IMR-90 (cell line): ENCODE data around the gene GPR132.

Experiments
- CEBPB ChIP-seq: IDR thresholded peaks from 2 replicates; pipeline ENCODE4 v1.6.1; 2012; ENCODE audit warnings: low read depth, low read length, improper control_type of control experiment
- CTCF ChIP-seq: conservative IDR thresholded peaks from 2 replicates; pipeline ENCODE4 v1.5.1; 2012; ENCODE audit warnings: mild to moderate bottlenecking, low read depth, low read length, improper control_type of control experiment
- ELK1 ChIP-seq: fragments of 150-350 bp; IDR thresholded peaks from 2 replicates; pipeline ENCODE4 v1.6.1; 2016; ENCODE audit warnings: low read depth, mild to moderate bottlenecking, low read length, moderate library complexity, borderline replicate concordance
- MXI1 ChIP-seq: IDR thresholded peaks from 2 replicates; pipeline ENCODE4 v1.6.1; 2012; ENCODE audit warnings: low read depth, mild to moderate bottlenecking, low read length, moderate library complexity, borderline replicate concordance
- POLR2A ChIP-seq: IDR thresholded peaks from 2 replicates; pipeline ENCODE4 v1.6.1; 2012; ENCODE audit warnings: mild to moderate bottlenecking, low read depth, low read length
- RAD21 ChIP-seq: IDR thresholded peaks from 2 replicates; pipeline ENCODE4 v1.6.1; 2012; ENCODE audit warnings: low read length, improper control_type of control experiment
- SMC3 ChIP-seq: fragments of 150-350 bp; IDR thresholded peaks from 2 replicates; pipeline ENCODE4 v1.6.1; 2016; ENCODE audit warnings: low read depth, mild to moderate bottlenecking, antibody characterized with exemption, low read length, moderate library complexity

GRCh38 chr14:105030194-105030593 is 35.0 kb downstream of the GPR132 start:
- TF ChIP-seq CTCF, result no peak
- no peak for TF ChIP-seq SMC3
- no peak for TF ChIP-seq ELK1
- TF ChIP-seq RAD21, result no peak
- TF ChIP-seq POLR2A, result no peak
- no peak for TF ChIP-seq MXI1
- TF ChIP-seq CEBPB, result no peak
